Kasumi-1 (cell line): ENCODE results near the gene DNAJB13.
"Not testable (repeated sequence)": the region's sequence is repeated elsewhere in the genome, so short reads cannot be mapped to it uniquely, and the experiment has no call there.

Experiments
- DNase-seq, 2 experiments: peaks; one replicate each; lab custom pipeline; 2025; lab: John Stamatoyannopoulos, UW

The DNAJB13 gene

DNA sequence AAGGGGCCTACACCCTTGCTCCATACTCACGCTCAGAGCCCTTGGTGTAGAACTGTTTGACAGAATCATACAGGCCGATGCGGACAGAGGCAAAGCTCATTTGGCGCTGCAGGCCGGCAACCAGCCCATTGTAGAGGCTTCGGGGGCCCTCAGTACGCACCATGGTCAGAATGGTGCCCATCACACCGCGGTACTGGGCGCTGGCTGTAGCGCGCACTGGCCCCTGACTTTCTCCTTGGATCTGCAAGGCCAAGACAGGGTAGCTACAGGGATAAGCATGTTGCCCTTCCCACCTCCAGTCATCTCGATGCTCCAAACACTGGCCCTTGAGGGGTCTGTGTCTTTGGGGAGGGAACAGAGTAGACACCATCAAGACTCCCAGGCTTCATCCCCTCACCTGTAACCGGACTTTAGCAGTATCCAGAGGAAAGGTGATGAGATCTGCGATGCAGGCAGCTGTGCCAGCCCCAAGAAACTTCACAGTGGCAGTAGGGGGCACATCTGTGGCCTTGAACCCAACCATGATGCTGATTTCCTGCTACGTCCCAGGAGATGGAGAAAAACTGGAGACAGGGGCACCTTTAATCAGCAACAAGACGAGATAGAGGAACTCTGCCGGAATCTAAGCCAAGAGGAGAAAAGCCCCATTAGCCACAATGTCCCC is 27.2 kb downstream of the DNAJB13 start:
- no peak for DNase-seq

- DNase-seq, result no peak
These were observed 27.8 kb downstream of the DNAJB13 start for GRCh38 chr11:73978576-73979086.

DNA sequence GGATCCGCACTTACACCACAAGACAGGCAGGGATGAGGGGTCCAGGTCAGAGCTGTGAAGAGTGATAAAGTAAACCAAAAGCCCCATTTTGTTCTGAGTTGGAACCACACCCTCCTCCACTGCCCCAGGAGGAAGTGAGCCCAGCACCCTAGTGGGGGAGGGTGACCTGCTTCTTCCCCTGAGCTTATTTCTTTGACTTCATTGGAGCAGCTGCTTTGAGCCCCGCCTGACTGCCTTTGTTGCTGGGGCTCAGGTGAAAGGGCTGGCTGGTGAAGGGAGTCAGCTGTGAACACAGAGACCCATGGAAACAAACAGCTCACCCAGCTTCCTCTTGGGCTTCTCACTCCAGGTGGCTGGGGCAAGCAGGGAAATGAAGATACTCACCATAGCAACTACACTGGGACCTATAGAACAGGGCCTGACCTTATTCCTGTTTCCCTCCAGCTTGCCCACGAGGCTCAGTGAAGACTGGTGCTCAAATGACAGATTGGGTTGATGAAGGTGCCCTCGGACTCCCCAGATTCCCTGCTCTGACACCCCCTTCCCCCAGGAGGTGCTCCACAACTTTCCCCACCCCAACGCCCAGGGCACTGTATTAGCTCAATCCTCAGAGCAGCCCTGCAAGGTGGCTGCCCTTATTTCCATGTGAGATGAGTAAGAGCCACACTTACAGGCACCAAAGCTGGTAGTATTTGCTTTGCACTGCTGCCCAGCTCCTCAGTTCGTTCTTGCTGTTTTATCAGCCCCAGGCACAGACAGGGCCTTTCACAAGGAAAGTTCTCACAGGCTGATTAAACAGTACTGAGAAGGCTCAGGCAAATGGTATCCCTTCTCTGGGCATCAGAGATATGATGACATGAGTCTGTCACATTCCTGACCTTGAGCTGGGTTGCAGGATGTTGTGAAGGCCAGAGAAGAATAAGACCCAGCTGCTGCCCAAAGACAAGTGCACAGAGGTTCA is 29.5 kb downstream of the DNAJB13 start:
- DNase-seq, result peak; percentile 68 to 71

DNA sequence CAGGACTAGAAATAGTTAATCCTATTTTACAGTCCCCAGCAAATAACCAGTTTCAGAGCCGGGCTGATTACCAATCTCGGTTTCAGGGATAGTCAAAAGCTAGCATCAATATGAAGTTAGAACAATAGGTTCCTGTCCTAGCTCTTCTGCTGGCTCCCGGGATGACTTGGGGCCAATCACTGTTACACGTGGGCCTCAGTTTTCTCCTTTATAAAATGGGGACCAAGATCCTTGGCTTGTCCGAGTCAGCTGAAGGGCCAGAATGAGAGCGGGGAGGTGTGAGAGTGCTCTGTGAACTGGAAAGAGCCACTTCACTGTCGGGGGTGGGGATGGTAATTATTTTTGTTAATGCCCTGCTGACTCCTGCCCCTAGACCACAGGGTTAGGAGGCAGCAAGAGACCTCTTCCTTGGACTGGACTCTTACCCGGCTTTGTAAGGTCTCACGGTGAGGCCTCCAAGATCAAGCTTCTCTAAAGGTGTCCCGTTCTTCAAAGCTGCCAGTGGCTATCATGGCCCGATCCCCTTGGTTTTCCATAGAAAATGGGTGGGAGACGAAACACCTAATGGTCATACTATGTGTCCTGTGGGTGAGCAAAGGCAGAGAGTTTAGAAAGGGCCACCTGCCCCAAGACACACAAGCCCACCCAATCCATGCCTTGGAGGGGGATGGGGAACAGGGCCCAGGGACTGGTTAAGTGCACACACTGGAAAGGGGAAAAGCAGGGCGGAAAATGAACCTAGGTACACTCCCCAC is 30.4 kb downstream of the DNAJB13 start:
- DNase-seq, result no peak

DNA sequence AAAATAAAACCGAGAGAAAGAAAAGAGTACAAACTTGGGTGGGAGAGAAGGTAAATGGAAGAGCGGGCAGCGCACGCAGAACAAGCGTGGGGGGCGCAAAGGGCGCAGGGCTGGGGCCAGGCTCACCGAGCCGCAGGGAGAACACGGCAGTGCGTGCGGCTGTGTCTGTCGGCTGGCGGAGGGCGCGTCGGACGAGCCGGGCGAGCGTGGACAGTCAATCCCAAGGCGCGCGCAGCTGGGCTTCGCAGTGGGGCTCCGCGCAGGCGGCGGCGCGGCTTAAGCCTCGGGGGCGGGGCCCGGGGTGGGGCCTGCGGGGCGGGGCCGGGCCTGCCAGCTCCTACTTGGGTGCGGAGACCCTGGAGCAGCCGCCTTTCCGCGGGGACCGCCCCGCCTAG is 31.8 kb downstream of the DNAJB13 start, which contains the start of gene UCP2:
UCP2 (minus strand) TSS at position 249 of the 395 bp plus-strand sequence. CDS start 4,465 bp downstream, outside the sequence.
- DNase-seq, result peak; percentile 92 to 93

DNA sequence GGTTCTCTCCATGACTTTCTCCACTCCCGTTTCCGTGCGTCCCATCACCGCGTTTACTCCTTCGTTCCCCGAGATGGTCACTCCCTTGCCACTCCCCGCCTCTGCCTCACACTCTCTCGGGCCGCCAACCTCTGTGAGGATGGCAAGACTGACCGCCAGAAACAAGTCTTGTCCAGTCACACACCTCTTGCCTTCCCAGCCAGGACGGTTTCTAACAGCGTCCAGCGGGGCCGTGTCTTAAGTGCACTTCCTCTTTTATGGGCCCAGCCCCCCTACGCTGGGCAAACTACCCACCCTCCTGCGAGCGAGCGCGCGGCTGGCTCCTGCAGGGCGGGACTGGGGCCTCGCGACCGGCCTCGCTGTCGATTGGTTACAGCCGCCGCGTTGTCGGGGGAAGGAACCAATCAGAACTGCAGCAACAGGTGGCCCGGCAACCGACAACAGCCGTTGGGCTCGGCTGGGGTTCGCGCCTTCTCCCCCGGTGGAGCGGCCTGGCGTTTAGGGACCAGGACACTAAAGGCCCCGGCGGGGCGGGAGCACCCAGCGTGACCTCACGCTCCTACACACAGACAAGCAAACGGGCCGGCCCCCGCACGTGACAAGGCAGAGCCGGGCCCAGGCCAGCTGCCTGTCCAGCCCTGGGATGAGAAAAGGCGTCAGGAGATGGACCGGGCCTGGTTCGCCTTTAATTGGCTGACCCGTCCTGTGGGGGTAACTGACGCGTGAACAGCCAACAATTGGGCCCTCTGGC is 32.3 kb downstream of the DNAJB13 start:
- DNase-seq, result peak; percentile 98

DNA sequence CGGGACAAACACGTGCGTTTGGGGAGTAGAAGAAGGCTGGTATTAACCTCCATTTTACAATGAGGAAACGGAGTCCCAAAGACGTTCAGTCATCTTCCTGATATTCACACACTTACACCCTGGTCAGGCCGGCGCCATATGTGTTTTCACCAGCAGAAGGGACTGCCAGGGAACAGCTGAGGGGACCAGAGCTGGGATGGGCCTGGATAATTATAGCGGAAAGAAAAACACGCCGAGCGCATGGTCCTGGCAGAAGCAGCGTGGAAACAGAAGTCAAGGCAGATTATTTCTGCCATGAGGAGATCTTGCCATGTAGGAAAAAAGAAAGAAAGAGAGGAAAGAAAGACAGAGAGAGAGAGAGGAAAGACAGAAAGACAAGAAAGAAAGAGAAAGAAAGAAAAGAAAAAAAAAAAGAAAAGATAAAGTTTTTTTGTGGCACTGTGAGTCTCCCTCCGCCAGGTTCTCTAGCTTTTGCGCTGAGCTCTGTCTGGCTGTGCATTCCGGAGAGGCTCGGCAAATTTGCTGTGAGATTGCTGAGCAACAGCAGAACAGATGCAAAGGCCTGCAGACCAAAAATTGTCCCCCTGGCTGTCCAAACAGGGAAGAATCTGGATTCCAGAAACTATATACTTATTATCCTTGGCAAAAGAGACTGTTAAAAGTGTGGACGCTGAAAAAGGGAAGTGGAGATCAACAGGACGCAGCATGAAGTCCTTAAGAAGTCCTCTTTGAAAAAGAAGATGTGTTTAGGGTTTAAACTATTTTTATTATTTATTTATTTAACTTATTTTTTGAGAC is 33.1 kb downstream of the DNAJB13 start:
- peak; percentile 68 to 72 for DNase-seq

GRCh38 chr11:73985661-73986060 is 34.8 kb downstream of the DNAJB13 start:
- not testable (repeated sequence) for DNase-seq

DNA sequence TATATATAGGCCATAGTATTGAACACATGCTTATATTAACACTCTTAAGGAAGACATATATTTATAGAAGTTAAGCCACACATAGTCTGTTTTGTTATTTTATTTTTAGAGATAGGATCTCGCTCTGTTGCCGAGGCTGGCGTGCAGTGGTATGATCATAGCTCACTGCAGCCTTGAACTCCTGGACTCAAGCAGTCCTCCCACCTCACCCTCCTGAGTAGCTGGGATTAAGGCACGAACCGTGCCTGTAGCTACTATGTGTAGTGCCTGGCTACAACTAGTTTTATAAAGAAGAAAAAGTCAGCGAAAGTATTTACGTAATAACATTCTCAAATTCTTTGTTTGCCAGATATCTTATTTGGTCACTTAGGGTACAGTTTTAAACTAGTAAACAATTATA is 37.4 kb downstream of the DNAJB13 start:
- no peak for DNase-seq

DNA sequence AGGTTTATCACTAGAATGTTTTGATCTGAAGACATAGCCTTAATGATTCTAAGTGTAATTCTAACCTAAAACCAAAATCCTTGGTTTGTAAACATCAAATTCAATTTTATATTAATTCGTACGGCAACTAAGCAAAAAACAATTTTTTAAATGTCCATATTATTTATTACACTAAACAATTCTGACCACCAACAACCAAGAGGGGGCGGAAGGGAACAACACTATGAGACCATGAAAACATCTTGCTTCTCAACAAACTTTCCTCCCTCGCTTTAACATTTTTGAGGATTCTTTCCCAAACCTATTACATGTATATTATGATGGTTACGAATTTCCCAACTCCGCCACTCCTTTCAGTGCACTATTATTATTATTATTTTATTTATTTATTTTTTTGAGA is 38.3 kb downstream of the DNAJB13 start:
- no peak for DNase-seq

DNA sequence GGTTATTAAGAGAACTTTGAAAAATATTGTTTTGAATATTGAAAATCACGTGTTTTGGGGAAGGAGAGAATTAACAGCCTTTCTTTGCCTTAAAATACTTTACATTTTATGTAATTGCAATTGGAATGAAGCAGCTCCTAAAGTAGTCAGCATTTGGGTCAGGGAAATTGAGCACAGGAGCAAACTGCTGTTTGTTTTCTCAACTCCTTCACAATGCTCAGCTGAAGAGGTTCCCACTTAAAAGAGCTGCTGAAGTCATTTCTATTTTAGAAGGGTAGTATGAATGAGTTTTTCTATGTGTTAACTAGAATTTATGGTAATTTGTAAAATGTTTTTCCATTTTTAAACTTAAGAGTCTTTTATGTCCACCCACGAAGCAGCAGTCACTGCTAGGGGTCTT is 39.9 kb downstream of the DNAJB13 start:
- no peak for DNase-seq

- DNase-seq, result no peak
These were observed 40.7 kb downstream of the DNAJB13 start for GRCh38 chr11:73991471-73992006.

DNA sequence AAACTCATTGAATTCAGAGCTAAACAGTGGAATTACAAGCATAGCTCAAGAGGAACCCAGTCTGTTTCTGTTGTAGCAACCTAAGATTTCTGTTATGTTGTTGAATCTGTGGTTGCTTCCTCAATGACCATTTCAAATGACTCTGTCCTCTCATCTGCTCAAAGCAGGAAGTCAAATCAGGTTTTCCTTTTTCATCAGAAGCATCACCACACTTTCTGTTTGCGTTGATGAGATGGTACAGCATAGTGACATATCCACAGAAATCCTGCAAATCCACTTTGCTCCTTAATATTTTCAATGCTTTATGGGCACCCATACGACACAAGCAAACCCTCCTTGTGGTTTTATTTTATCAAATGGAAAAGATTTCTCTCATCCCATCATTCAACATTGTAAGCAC is 44.4 kb downstream of the DNAJB13 start:
- DNase-seq, result peak; percentile 41 to 50

DNA sequence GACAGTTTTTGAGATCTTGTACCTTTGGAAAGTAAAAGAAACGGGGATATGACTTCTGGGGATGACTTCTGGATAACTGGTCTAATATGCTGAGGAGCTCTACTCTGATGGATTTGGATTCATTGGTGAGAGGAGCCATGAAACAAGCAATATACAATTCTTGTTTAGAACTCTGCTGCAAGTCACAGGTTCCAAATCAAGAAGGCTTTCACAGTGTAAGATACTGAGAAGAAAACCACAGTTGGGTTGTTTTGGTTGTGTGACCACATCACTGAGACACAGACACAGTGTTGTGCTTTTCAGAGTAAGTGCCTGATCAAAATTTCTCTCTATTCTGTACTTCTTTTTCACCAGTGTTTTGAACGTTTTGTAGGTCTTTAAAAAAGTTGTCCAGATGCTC is 44.9 kb downstream of the DNAJB13 start:
- no peak for DNase-seq

DNA sequence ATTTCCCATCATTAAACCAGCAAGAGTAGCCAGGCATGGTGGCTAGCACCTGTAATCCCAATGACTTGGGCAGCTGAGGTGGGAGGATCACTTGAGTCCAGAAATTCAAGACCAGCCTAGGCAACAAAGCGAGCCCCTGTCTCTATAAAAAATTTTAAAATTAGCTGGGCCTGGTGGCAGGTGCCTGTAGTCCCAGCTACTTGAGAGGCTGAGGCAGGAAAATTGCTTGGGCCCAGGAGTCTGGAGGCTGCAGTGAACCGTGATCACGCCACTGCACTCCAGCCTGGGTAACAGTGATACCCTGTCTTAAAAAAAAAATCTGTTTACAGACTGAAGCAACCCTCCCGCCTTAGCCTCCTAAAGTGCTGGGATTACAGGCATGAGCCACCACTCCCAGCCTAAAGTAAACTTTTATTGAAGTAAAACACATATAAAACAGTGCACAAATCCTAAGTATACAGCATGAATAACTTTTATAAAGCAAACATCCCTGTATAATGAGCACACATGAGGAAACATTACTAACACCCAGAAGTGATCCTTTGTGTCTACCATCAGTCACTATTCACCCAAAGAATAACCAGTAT is 45.4 kb downstream of the DNAJB13 start:
- DNase-seq, result no peak

DNA sequence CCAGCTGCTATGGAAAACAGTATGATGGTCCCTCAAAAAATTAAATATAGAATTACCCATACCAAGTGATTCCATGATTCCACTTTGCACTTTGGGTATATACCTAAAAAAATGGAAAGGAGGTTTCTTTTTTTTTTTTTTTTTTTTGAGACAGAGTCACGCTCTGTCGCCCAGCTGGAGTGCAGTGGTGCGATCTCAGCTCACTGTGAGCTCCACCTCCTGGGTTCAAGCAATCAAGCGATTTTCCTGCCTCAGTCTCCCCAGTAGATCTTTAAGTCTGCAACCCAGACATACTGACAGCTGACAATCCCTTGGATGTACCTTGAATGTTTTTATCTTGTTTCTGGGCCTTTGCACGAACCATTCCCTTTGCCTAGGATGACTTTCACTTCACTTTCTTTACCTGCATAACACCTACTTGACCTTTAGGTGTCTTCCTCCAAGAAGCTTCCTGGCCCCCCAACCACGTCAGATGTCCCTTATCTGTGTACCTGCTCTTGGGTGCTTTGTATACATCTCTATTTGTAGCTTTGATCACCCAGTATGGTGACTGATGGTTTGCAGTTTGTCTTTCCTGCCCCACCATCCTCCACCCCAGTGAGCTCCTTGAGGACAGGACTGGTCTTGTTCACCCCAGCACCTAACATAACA is 46.4 kb downstream of the DNAJB13 start:
- DNase-seq, result no peak

GRCh38 chr11:73998846-73999575 is 48.2 kb downstream of the DNAJB13 start:
- no peak for DNase-seq

DNA sequence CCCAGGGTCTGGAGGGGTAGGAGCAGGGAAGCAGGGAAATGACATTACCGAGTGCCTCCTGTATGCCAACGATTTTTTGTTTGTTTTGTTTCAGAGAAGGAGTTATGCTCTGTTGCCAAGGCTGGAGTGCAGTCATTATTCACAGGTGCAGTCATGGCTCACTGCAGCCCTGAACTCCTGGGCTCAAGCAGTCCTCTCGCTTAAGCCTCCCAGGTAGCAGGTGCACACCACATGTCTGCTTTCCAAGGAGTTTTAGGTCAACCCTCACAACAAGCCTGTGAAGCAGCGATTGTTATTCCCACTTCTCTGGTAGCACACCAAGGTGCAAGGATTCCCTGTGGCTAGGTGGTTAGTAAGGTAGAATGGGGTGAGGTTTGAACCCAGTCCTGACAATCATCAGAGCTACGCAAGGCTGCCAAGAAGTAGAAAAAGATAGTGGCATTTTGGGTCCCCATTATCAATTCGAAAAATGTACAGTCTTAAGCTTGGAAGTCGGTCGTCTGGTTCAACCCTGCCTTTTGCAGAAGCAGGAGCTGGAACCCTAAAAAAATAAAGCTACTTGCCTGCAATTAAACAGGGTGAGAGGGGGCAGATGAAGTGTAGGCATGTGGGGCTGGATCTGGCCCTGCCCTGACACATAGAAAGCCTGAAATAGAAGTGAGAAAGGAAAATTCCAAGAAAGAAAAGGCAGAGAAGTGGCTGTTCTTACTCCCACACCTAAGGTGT is 48.9 kb downstream of the DNAJB13 start:
- DNase-seq, result no peak
